KMS-11 (cell line): ENCODE results near the gene ESF1.
"Not testable (repeated sequence)": the region's sequence is repeated elsewhere in the genome, so short reads cannot be mapped to it uniquely, and the experiment has no call there.

Source experiments
- H2AFZ ChIP-seq: fragments of 200-600 bp; sonication (generic); 2 replicates; pipeline ENCODE4 v1.6.1; 2016; ENCODE audit warnings: antibody characterized with exemption, mixed run types, low read depth
- H3K27ac ChIP-seq: fragments of 200-600 bp; sonication (generic); 2 replicates; pipeline ENCODE4 v1.6.1; 2016; ENCODE audit warnings: mild to moderate bottlenecking, mixed run types
- H3K27me3 ChIP-seq: fragments of 200-600 bp; sonication (generic); 2 replicates; pipeline ENCODE4 v1.6.1; 2017; ENCODE audit warnings: mild to moderate bottlenecking, low read depth, mixed run types, moderate library complexity; ENCODE audit not compliant: insufficient read depth
- H3K36me3 ChIP-seq: fragments of 200-600 bp; sonication (generic); 2 replicates; pipeline ENCODE4 v1.6.1; 2017; ENCODE audit warnings: mild to moderate bottlenecking, mixed run types; ENCODE audit not compliant: insufficient read depth
- H3K4me1 ChIP-seq: fragments of 200-600 bp; sonication (generic); 2 replicates; pipeline ENCODE4 v1.6.1; 2016; ENCODE audit warnings: mild to moderate bottlenecking, low read depth, mixed run types; ENCODE audit not compliant: poor library complexity, severe bottlenecking
- H3K4me2 ChIP-seq: fragments of 200-600 bp; sonication (generic); 2 replicates; pipeline ENCODE4 v1.7.0; 2016; ENCODE audit warnings: mild to moderate bottlenecking, mixed run types
- H3K4me3 ChIP-seq: fragments of 200-600 bp; sonication (generic); IDR thresholded peaks from 2 replicates; pipeline ENCODE4 v1.6.1; 2017; ENCODE audit warnings: low read depth, low read length, mixed read lengths; ENCODE audit not compliant: insufficient read depth
- H3K79me2 ChIP-seq: fragments of 200-600 bp; sonication (generic); 2 replicates; pipeline ENCODE4 v1.6.1; 2016; ENCODE audit warnings: low read depth, mixed run types; ENCODE audit not compliant: insufficient read depth
- H3K9ac ChIP-seq: fragments of 200-600 bp; sonication (generic); 2 replicates; pipeline ENCODE4 v1.6.1; 2016; ENCODE audit warnings: mild to moderate bottlenecking, mixed run types
- H4K20me1 ChIP-seq: fragments of 200-600 bp; sonication (generic); 2 replicates; pipeline ENCODE4 v1.6.1; 2016; ENCODE audit warnings: mild to moderate bottlenecking, mixed run types; ENCODE audit not compliant: insufficient read depth
- TF ChIP-seq, protein P1 (sequence below): fragments of 200-600 bp; sonication (generic); conservative IDR thresholded peaks from 2 replicates; pipeline ENCODE4 v1.6.1; 2017; ENCODE audit warnings: low read depth, mild to moderate bottlenecking, antibody characterized with exemption, low read length, moderate library complexity, mixed read lengths

The ESF1 gene

DNA sequence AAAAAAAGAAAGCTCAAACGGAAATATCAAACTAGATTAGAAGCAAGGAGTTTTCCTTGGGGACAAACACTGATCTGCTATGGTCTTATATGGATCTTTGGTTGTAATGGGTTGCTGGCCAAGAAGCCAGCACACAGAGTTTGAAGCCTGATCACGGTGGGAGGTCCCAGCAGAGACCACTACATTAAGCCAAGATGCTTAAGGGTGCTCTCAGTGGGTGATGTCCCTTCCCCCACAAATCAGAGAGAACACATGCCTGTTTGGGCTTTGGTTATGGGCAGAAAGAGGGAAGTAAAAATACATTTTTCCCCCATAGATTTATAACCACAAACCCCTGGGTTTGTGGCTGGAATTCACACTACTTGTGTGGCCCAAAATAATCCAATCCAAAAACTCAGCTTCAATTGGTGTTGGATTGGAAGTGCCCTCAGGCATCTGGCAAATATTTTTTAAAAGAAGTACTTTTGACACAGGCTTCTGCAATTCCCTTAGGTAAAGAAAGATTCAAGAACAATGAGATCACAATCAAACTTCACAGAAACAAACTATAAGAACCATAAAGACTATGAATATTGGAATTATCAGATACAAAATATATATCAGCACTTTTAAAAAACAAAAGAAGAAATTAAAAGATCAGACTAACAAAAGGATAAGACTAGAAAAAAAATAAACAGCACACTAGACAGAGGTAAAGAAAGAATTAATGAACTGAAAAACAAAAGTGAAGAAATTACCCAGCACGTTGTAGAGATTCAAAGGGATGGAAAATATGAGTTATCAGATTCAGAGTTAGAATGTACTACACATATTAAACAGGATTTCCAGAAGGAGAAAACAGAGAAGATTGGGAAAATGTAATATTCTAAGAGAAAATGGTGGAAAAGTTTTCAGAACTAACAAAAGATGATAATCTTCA is 44.7 kb downstream of the ESF1 start:
- H3K4me3 ChIP-seq = no peak overlapping the region
- no peak overlapping the region for H3K4me2 ChIP-seq
- peaks cover 22% of the 10 kb centered on the region for H3K4me1 ChIP-seq
- H4K20me1 ChIP-seq = no peaks in the 10 kb centered on the region
- H3K79me2 ChIP-seq = no peaks in the 10 kb centered on the region
- no peak overlapping the region for H2AFZ ChIP-seq
- no peak overlapping the region for H3K27ac ChIP-seq
- no peaks in the 10 kb centered on the region for H3K27me3 ChIP-seq
- no peaks in the 10 kb centered on the region for H3K36me3 ChIP-seq
- TF ChIP-seq, protein P1, sequence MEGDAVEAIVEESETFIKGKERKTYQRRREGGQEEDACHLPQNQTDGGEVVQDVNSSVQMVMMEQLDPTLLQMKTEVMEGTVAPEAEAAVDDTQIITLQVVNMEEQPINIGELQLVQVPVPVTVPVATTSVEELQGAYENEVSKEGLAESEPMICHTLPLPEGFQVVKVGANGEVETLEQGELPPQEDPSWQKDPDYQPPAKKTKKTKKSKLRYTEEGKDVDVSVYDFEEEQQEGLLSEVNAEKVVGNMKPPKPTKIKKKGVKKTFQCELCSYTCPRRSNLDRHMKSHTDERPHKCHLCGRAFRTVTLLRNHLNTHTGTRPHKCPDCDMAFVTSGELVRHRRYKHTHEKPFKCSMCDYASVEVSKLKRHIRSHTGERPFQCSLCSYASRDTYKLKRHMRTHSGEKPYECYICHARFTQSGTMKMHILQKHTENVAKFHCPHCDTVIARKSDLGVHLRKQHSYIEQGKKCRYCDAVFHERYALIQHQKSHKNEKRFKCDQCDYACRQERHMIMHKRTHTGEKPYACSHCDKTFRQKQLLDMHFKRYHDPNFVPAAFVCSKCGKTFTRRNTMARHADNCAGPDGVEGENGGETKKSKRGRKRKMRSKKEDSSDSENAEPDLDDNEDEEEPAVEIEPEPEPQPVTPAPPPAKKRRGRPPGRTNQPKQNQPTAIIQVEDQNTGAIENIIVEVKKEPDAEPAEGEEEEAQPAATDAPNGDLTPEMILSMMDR = no peak
- no peak overlapping the region for H3K9ac ChIP-seq

DNA sequence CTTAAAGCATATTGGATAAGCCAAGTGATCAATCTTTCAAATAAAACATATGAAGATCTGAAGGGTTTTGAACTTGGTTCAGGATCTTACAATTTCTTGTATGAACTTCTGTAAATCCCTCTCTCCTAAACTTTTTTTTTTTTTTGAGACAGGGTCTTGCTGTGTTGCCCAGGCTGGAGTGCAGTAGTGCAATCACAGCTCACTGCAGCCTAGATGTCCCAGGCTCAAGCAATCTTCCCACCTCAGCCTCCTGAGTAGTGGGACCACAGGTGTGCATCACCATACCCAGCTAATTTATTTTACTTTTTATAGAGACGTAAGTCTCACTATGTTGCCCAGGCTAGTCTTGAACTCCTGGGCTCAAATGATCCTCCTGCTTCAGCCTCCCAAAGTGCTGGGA is 46.5 kb downstream of the ESF1 start:
- not testable (repeated sequence) for H3K4me3 ChIP-seq, H2AFZ ChIP-seq, H4K20me1 ChIP-seq, H3K36me3 ChIP-seq, H3K9ac ChIP-seq, H3K27ac ChIP-seq, H3K27me3 ChIP-seq, H3K4me2 ChIP-seq, H3K79me2 ChIP-seq
- peaks cover 22% of the 10 kb centered on the region for H3K4me1 ChIP-seq

DNA sequence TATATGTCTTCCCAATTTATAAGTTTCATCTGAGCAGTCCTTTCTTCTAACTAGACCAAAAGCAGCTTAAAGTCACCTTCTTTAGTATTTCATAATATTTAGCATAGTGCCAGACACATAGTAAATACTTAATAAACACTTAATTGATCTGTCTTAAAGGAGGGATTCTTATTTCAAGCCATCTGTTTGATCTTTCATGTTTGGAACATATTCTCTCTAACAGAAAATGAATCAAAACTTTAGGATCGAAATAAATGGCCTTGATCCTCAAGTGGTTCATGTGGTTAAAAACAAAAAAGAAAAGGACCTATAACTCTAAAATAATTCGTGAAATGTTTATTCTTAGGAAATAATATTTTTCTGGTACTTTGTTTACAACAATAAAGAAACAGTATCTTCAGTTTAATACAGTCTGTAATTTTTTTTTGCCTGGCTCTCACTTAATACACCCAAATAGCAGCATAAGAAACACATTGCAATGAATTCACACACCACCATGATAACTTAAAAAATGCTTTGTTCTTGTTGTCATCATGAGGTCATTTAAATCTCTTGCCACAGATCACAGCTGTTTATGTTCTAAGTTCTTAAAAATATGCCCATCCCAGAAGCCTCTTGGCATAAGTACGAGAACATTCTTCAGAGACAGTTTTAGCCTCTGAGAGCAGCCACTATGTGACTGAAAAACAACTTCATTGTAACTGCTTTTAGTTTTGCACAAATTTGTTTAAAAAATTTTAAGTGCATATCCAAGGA is 48.1 kb downstream of the ESF1 start:
- no peak overlapping the region for H2AFZ ChIP-seq
- TF ChIP-seq, protein P1 = no peak
- no peak overlapping the region for H3K9ac ChIP-seq
- H3K79me2 ChIP-seq = no peaks in the 10 kb centered on the region
- H3K4me3 ChIP-seq = no peak overlapping the region
- H3K27ac ChIP-seq = no peak overlapping the region
- H3K4me2 ChIP-seq = no peak overlapping the region
- peaks cover 19% of the 10 kb centered on the region for H3K4me1 ChIP-seq
- no peaks in the 10 kb centered on the region for H3K36me3 ChIP-seq
- H3K27me3 ChIP-seq = no peaks in the 10 kb centered on the region
- no peaks in the 10 kb centered on the region for H4K20me1 ChIP-seq

DNA sequence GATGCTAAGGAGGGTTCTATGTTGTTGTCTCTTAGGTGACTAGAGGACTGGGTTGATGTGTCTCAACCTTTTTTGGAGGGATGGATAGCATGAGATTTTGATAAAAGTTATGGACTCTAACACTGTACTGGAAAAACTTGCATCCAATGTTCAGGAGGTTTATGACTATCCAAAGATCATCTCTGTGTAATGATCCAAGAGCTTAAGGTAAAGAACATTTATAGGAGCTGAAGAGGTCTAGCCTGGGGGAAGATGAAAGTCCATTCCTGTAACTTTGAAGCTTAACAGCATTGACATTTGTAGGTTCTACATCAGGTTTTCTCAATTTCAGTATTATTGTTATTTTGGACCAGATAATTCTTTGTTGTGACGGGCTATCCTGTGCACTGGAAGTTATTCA is 48.9 kb downstream of the ESF1 start:
- Histone ChIP-seq H3K27ac (no peak overlapping the region), H2AFZ (no peak overlapping the region)

More for the DNA sequence above, 48.9 kb downstream of the ESF1 start:
- Histone ChIP-seq H3K4me2 (no peak overlapping the region), H4K20me1 (no peaks in the 10 kb centered on the region), H3K4me1 (peaks cover 11% of the 10 kb centered on the region), H3K27me3 (no peaks in the 10 kb centered on the region), H3K4me3 (no peak overlapping the region), H3K79me2 (no peaks in the 10 kb centered on the region), H3K36me3 (no peaks in the 10 kb centered on the region), H3K9ac (no peak overlapping the region)
- TF ChIP-seq, protein P1 = no peak
